OCI-LY1 (cell line): ENCODE measurements around the gene TFAP2E.
"Not testable (repeated sequence)": the region's sequence is repeated elsewhere in the genome, so short reads cannot be mapped to it uniquely, and the experiment has no call there.

Experiments
- H2AFZ ChIP-seq: fragments of 200-600 bp; sonication (generic), shearing (Covaris generic); 2 replicates; pipeline ENCODE4 v1.6.0; 2014; ENCODE audit warnings: antibody characterized with exemption, mild to moderate bottlenecking, low read length
- H3F3A ChIP-seq: fragments of 200-600 bp; sonication (generic), shearing (Covaris generic); 2 replicates; pipeline ENCODE4 v1.6.0; 2014; ENCODE audit warnings: mild to moderate bottlenecking, antibody characterized with exemption, low read length, moderate library complexity; ENCODE audit not compliant: insufficient read depth
- H3K27ac ChIP-seq: fragments of 200-600 bp; sonication (generic); 2 replicates; pipeline ENCODE4 v1.5.1; 2014; ENCODE audit warnings: low read length, mixed run types, mild to moderate bottlenecking, low read depth; ENCODE audit not compliant: poor library complexity, severe bottlenecking
- H3K27me3 ChIP-seq: fragments of 200-600 bp; sonication (generic); 2 replicates; pipeline ENCODE4 v1.6.0; 2014; ENCODE audit warnings: antibody characterized with exemption, mild to moderate bottlenecking, low read length, moderate library complexity; ENCODE audit not compliant: insufficient read depth
- H3K36me3 ChIP-seq: fragments of 200-600 bp; sonication (generic); 2 replicates; pipeline ENCODE4 v1.6.1; 2014; ENCODE audit warnings: mild to moderate bottlenecking, antibody characterized with exemption, low read length, moderate library complexity, mixed read lengths; ENCODE audit not compliant: insufficient read depth
- H3K4me1 ChIP-seq: fragments of 200-600 bp; sonication (generic); 2 replicates; pipeline ENCODE4 v1.5.1; 2014; ENCODE audit warnings: mild to moderate bottlenecking, low read length, moderate library complexity; ENCODE audit not compliant: insufficient read depth, severe bottlenecking
- H3K4me2 ChIP-seq: fragments of 200-600 bp; sonication (generic), shearing (Covaris generic); 2 replicates; pipeline ENCODE4 v1.6.1; 2014; ENCODE audit warnings: low read length
- H3K4me3 ChIP-seq: fragments of 200-600 bp; sonication (generic); 2 replicates; pipeline ENCODE4 v1.5.1; 2014; ENCODE audit warnings: low read length, low read depth, mild to moderate bottlenecking, mixed read lengths; ENCODE audit not compliant: poor library complexity, severe bottlenecking
- H3K79me2 ChIP-seq: fragments of 200-600 bp; shearing (Covaris generic); 2 replicates; pipeline ENCODE4 v1.6.1; 2016; ENCODE audit warnings: mixed run types, low read length, mixed read lengths; ENCODE audit not compliant: insufficient read depth
- H3K9ac ChIP-seq: fragments of 200-600 bp; sonication (generic), shearing (Covaris generic); 2 replicates; pipeline ENCODE4 v1.6.1; 2014; ENCODE audit warnings: mild to moderate bottlenecking, low read length, mixed read lengths
- H3K9me2 ChIP-seq: fragments of 200-600 bp; sonication (generic), shearing (Covaris generic); 2 replicates; pipeline ENCODE4 v1.6.1; 2014; ENCODE audit warnings: low read depth, mild to moderate bottlenecking, low read length, mixed read lengths
- H3K9me3 ChIP-seq: fragments of 200-600 bp; shearing (Covaris generic); 2 replicates; pipeline ENCODE4 v1.6.1; 2014; ENCODE audit warnings: low read length, mixed read lengths
- H4K20me1 ChIP-seq: fragments of 200-600 bp; sonication (generic), shearing (Covaris generic); 2 replicates; pipeline ENCODE4 v1.6.0; 2016; ENCODE audit warnings: mild to moderate bottlenecking, low read length; ENCODE audit not compliant: insufficient read depth
- CTCF ChIP-seq: fragments of 200-600 bp; sonication (generic), shearing (Covaris generic); IDR thresholded peaks from 2 replicates; pipeline ENCODE4 v1.5.1; 2017; ENCODE audit warnings: mild to moderate bottlenecking, antibody characterized with exemption, low read length, moderate library complexity, mixed read lengths
- EZH2 ChIP-seq: fragments of 200-600 bp; sonication (generic), shearing (Covaris generic); IDR thresholded peaks from 2 replicates; pipeline ENCODE4 v1.8.0; 2017; ENCODE audit warnings: borderline replicate concordance, mixed run types, mild to moderate bottlenecking, antibody characterized with exemption, low read length, moderate library complexity, mixed read lengths

The TFAP2E gene

GRCh38 chr1:35580949-35581388 lies 7.9 kb downstream of the TFAP2E start:
- no peaks in the 10 kb centered on the region for H3K79me2 ChIP-seq
- no peaks in the 10 kb centered on the region; the same call in 1 of the 2 replicates for H3K27me3 ChIP-seq
- H3K4me3 ChIP-seq, result no peak overlapping the region
- no peaks in the 10 kb centered on the region for H3K9me3 ChIP-seq
- H2AFZ ChIP-seq, result no peak overlapping the region
- H3K27ac ChIP-seq, result no peak overlapping the region
- no peak overlapping the region for H3K9ac ChIP-seq
- H3K36me3 ChIP-seq, result no peaks in the 10 kb centered on the region
- peaks cover 29% of the 10 kb centered on the region for H3K4me1 ChIP-seq
- H3K4me2 ChIP-seq, result no peak overlapping the region
- no peaks in the 10 kb centered on the region for H3K9me2 ChIP-seq
- TF ChIP-seq EZH2 (no peak), CTCF (no peak)
- H4K20me1 ChIP-seq, result no peaks in the 10 kb centered on the region
- H3F3A ChIP-seq, result no peaks in the 10 kb centered on the region

- peaks cover 29% of the 10 kb centered on the region for H3K4me1 ChIP-seq
- H3K36me3 ChIP-seq, H3F3A ChIP-seq, H3K27me3 ChIP-seq, H3K4me2 ChIP-seq, H3K9me2 ChIP-seq, H4K20me1 ChIP-seq, H3K27ac ChIP-seq, H3K9me3 ChIP-seq, H3K9ac ChIP-seq, H3K79me2 ChIP-seq, H3K4me3 ChIP-seq, H2AFZ ChIP-seq: not testable (repeated sequence)
Observed at GRCh38 chr1:35581621-35582020, 8.5 kb downstream of the TFAP2E start.

GRCh38 chr1:35585281-35585680 lies 12.2 kb downstream of the TFAP2E start:
- no peaks in the 10 kb centered on the region for H3K79me2 ChIP-seq
- H3K9me2 ChIP-seq, result no peaks in the 10 kb centered on the region
- H3K27me3 ChIP-seq, result no peaks in the 10 kb centered on the region
- H3K4me1 ChIP-seq, result peaks cover 11% of the 10 kb centered on the region
- no peak overlapping the region for H3K4me3 ChIP-seq
- no peaks in the 10 kb centered on the region for H3K36me3 ChIP-seq
- H3F3A ChIP-seq, result no peaks in the 10 kb centered on the region
- H2AFZ ChIP-seq, result no peak overlapping the region
- no peak overlapping the region for H3K9ac ChIP-seq
- no peak overlapping the region for H3K4me2 ChIP-seq
- H4K20me1 ChIP-seq, result no peaks in the 10 kb centered on the region
- no peaks in the 10 kb centered on the region for H3K9me3 ChIP-seq
- no peak overlapping the region for H3K27ac ChIP-seq
- no peak for TF ChIP-seq CTCF
- TF ChIP-seq EZH2, result no peak

GRCh38 chr1:35585805-35586204 lies 12.7 kb downstream of the TFAP2E start:
- H3K4me1 ChIP-seq, H2AFZ ChIP-seq, H3K79me2 ChIP-seq, H3K27ac ChIP-seq, H3K9me2 ChIP-seq, H3K4me3 ChIP-seq, H3K4me2 ChIP-seq, H3K27me3 ChIP-seq, H3K9ac ChIP-seq, H3K9me3 ChIP-seq, H3K36me3 ChIP-seq, H3F3A ChIP-seq, H4K20me1 ChIP-seq: not testable (repeated sequence)
